ENCODE data around the gene KIAA0825. TPM values are rescaled to one million over a fixed set of nuclear protein-coding genes. Genes with fewer than 3 reads are reported as not detected.

The KIAA0825 gene
- total and polyA plus RNA-seq, 2 donors (not counting 1 experiment from before 2014, with no cell fraction given) = 1.7 to 3.6 TPM

- no peak overlapping the region for H3K4me3 ChIP-seq (replicated peaks in 1 of 4; ENCODE audit: control extremely low read depth in 1 of 4, insufficient read depth in 1 of 4, low read depth in 3 of 4, low read length in 4 of 4)
- no peaks in the 10 kb centered on the region for H4K20me1 ChIP-seq (ENCODE audit: control insufficient read depth, extremely low read depth, insufficient read depth, low read length)
- no peak overlapping the region for H3K9ac ChIP-seq (ENCODE audit: insufficient read depth, low read length)
- no peak overlapping the region for H3K27ac ChIP-seq (ENCODE audit: insufficient read depth, low read length)
- no peaks in the 10 kb centered on the region for H3K4me1 ChIP-seq (ENCODE audit: control insufficient read depth, extremely low read depth, insufficient read depth, low read length)
- no peak overlapping the region for H3K4me2 ChIP-seq (ENCODE audit: extremely low read depth, insufficient read depth, low read length)
- DNase-seq (ENCODE audit: low read depth in 2 of 2) = no peak
- H3K79me2 ChIP-seq (ENCODE audit: control insufficient read depth, insufficient read depth, low read length) = no peaks in the 10 kb centered on the region
- no peak overlapping the region for H2AFZ ChIP-seq (ENCODE audit: low read length)
- no peak for TF ChIP-seq EZH2 (IDR thresholded peaks at IDR 0.05; ENCODE audit: low read length, missing control alignments)
- TF ChIP-seq CTCF (conservative IDR thresholded peaks at IDR 0.05 in 1 of 2, IDR thresholded peaks at IDR 0.05 in 1 of 2; ENCODE audit: low read depth in 1 of 2, low read length in 2 of 2) = no peak
- H3K9me3 ChIP-seq (ENCODE audit: control insufficient read depth, insufficient read depth, low read depth, low read length) = no peaks in the 10 kb centered on the region
- H3K27me3 ChIP-seq (ENCODE audit: control insufficient read depth, insufficient read depth, low read length) = no peaks in the 10 kb centered on the region
- no peaks in the 10 kb centered on the region for H3K36me3 ChIP-seq (ENCODE audit: control insufficient read depth, insufficient read depth, low read length)
These were observed 264.8 kb downstream of the KIAA0825 start for GRCh38 chr5:94353605-94354004.

- H3K9ac ChIP-seq (ENCODE audit: insufficient read depth, low read length) = no peak overlapping the region
- H3K27ac ChIP-seq (ENCODE audit: insufficient read depth, low read length) = no peak overlapping the region
These were observed 271.3 kb downstream of the KIAA0825 start for GRCh38 chr5:94347130-94347529.

GRCh38 chr5:94345257-94345656 is 273.1 kb downstream of the KIAA0825 start:
- Histone ChIP-seq H3K4me3 (replicated peaks in 1 of 4; ENCODE audit: control extremely low read depth in 1 of 4, insufficient read depth in 1 of 4, low read depth in 3 of 4, low read length in 4 of 4) (no peak overlapping the region), H3K27me3 (ENCODE audit: control insufficient read depth, insufficient read depth, low read length) (no peaks in the 10 kb centered on the region), H3K4me2 (ENCODE audit: extremely low read depth, insufficient read depth, low read length) (no peak overlapping the region), H3K27ac (ENCODE audit: insufficient read depth, low read length) (no peak overlapping the region), H3K79me2 (ENCODE audit: control insufficient read depth, insufficient read depth, low read length) (no peaks in the 10 kb centered on the region), H3K9ac (ENCODE audit: insufficient read depth, low read length) (no peak overlapping the region), H2AFZ (ENCODE audit: low read length) (no peak overlapping the region), H3K4me1 (ENCODE audit: control insufficient read depth, extremely low read depth, insufficient read depth, low read length) (no peaks in the 10 kb centered on the region), H3K9me3 (ENCODE audit: control insufficient read depth, insufficient read depth, low read depth, low read length) (no peaks in the 10 kb centered on the region), H3K36me3 (ENCODE audit: control insufficient read depth, insufficient read depth, low read length) (no peaks in the 10 kb centered on the region), H4K20me1 (ENCODE audit: control insufficient read depth, extremely low read depth, insufficient read depth, low read length) (no peaks in the 10 kb centered on the region)
- TF ChIP-seq CTCF (conservative IDR thresholded peaks at IDR 0.05 in 1 of 2, IDR thresholded peaks at IDR 0.05 in 1 of 2; ENCODE audit: low read depth in 1 of 2, low read length in 2 of 2) = no peak
- no peak for TF ChIP-seq EZH2 (IDR thresholded peaks at IDR 0.05; ENCODE audit: low read length, missing control alignments)
- DNase-seq (ENCODE audit: low read depth in 2 of 2) = no peak

More at GRCh38 chr5:94347130-94347529, 271.3 kb downstream of the KIAA0825 start:
- Histone ChIP-seq H3K9me3 (ENCODE audit: control insufficient read depth, insufficient read depth, low read depth, low read length) (no peaks in the 10 kb centered on the region), H3K4me3 (replicated peaks in 1 of 4; ENCODE audit: control extremely low read depth in 1 of 4, insufficient read depth in 1 of 4, low read depth in 3 of 4, low read length in 4 of 4) (no peak overlapping the region), H2AFZ (ENCODE audit: low read length) (no peak overlapping the region), H3K36me3 (ENCODE audit: control insufficient read depth, insufficient read depth, low read length) (no peaks in the 10 kb centered on the region), H3K27me3 (ENCODE audit: control insufficient read depth, insufficient read depth, low read length) (no peaks in the 10 kb centered on the region), H3K4me2 (ENCODE audit: extremely low read depth, insufficient read depth, low read length) (no peak overlapping the region), H4K20me1 (ENCODE audit: control insufficient read depth, extremely low read depth, insufficient read depth, low read length) (no peaks in the 10 kb centered on the region), H3K4me1 (ENCODE audit: control insufficient read depth, extremely low read depth, insufficient read depth, low read length) (no peaks in the 10 kb centered on the region), H3K79me2 (ENCODE audit: control insufficient read depth, insufficient read depth, low read length) (no peaks in the 10 kb centered on the region)
- no peak for DNase-seq (ENCODE audit: low read depth in 2 of 2)
- TF ChIP-seq EZH2 (IDR thresholded peaks at IDR 0.05; ENCODE audit: low read length, missing control alignments) (no peak), CTCF (conservative IDR thresholded peaks at IDR 0.05 in 1 of 2, IDR thresholded peaks at IDR 0.05 in 1 of 2; ENCODE audit: low read depth in 1 of 2, low read length in 2 of 2) (no peak)

All from fibroblast of lung (primary cell).